C4-2B (cell line): ENCODE data around the gene VCAN.
"Not testable (repeated sequence)": the region's sequence is repeated elsewhere in the genome, so short reads cannot be mapped to it uniquely, and the experiment has no call there.

Experiments
- H3K27ac ChIP-seq: fragments of 450-650 bp; 2 replicates; pipeline ENCODE4 v1.5.1; 2017
- CTCF ChIP-seq: fragments of 450-650 bp; conservative IDR thresholded peaks from 2 replicates; pipeline ENCODE4 v1.5.1; 2017; ENCODE audit warnings: mild to moderate bottlenecking
- ZFX ChIP-seq: fragments of 450-650 bp; IDR thresholded peaks from 2 replicates; pipeline ENCODE4 v1.6.1; 2017

The VCAN gene

GRCh38 chr5:83434946-83435345, 36.6 kb upstream of the VCAN start:
- no peak overlapping the region for H3K27ac ChIP-seq
- TF ChIP-seq CTCF: no peak
- TF ChIP-seq ZFX: no peak

GRCh38 chr5:83436276-83436675, 35.3 kb upstream of the VCAN start:
- TF ChIP-seq ZFX (no peak), CTCF (no peak)
- H3K27ac ChIP-seq: no peak overlapping the region

GRCh38 chr5:83437697-83438096, 33.8 kb upstream of the VCAN start:
- H3K27ac ChIP-seq: not testable (repeated sequence)

GRCh38 chr5:83440826-83441225, 30.7 kb upstream of the VCAN start:
- H3K27ac ChIP-seq: no peak overlapping the region
- TF ChIP-seq CTCF (no peak), ZFX (no peak)

GRCh38 chr5:83441747-83442146, 29.8 kb upstream of the VCAN start:
- TF ChIP-seq ZFX: no peak
- TF ChIP-seq CTCF: no peak
- no peak overlapping the region for H3K27ac ChIP-seq

- no peak for TF ChIP-seq CTCF
- TF ChIP-seq ZFX: no peak
- H3K27ac ChIP-seq: no peak overlapping the region
Observed at GRCh38 chr5:83443534-83443933, 28.0 kb upstream of the VCAN start.

- TF ChIP-seq CTCF (no peak), ZFX (no peak)
Observed at GRCh38 chr5:83444445-83444844, 27.1 kb upstream of the VCAN start.

GRCh38 chr5:83446253-83446947, 25.1 kb upstream of the VCAN start:
- no peak for TF ChIP-seq ZFX
- no peak for TF ChIP-seq CTCF
- H3K27ac ChIP-seq: no peak overlapping the region

More at GRCh38 chr5:83444445-83444844, 27.1 kb upstream of the VCAN start:
- H3K27ac ChIP-seq: no peak overlapping the region
